DMS53 (cell line): ENCODE results near the gene PACS2.

ENCODE experiments used
- DNase-seq: peaks from one replicate; lab custom pipeline; 2025; lab: John Stamatoyannopoulos, UW

Gene PACS2

GRCh38 chr14:105386581-105387529, 72.3 kb downstream of the PACS2 start:
- DNase-seq = no peak

- no peak for DNase-seq
Measured at GRCh38 chr14:105387530-105387922, 73.0 kb downstream of the PACS2 start.

- DNase-seq = no peak
Measured at GRCh38 chr14:105388110-105388951, 73.8 kb downstream of the PACS2 start.

GRCh38 chr14:105388976-105389375, 74.4 kb downstream of the PACS2 start:
- no peak for DNase-seq

GRCh38 chr14:105389534-105389933, 75.0 kb downstream of the PACS2 start:
- DNase-seq = no peak

- no peak for DNase-seq
Measured at GRCh38 chr14:105389976-105390848, 75.7 kb downstream of the PACS2 start.

GRCh38 chr14:105390849-105391500, 76.4 kb downstream of the PACS2 start:
- DNase-seq = no peak

- DNase-seq = no peak
Measured at GRCh38 chr14:105391541-105391940, 77.0 kb downstream of the PACS2 start.

GRCh38 chr14:105392131-105393090, 77.9 kb downstream of the PACS2 start:
- no peak for DNase-seq

GRCh38 chr14:105393151-105393550, 78.6 kb downstream of the PACS2 start:
- no peak for DNase-seq

- DNase-seq = no peak
Measured at GRCh38 chr14:105394714-105395537, 80.4 kb downstream of the PACS2 start.

- DNase-seq = no peak
Measured at GRCh38 chr14:105395538-105395854, 80.9 kb downstream of the PACS2 start.

- peak; percentile 51 for DNase-seq
Measured at GRCh38 chr14:105397350-105397931, 82.9 kb downstream of the PACS2 start.

- DNase-seq = peak; percentile 85
Measured at GRCh38 chr14:105398044-105398725, 83.6 kb downstream of the PACS2 start, which contains the start of gene TEX22. Gene TEX22, plus strand, starts transcription at chr14:105398538. Its CDS starts 803 bp downstream, at chr14:105399341.

- peak; percentile 69 for DNase-seq
Measured at GRCh38 chr14:105398726-105399465, 84.3 kb downstream of the PACS2 start.

GRCh38 chr14:105399466-105399775, 84.9 kb downstream of the PACS2 start:
- no peak for DNase-seq

GRCh38 chr14:105400016-105400415, 85.5 kb downstream of the PACS2 start:
- DNase-seq = no peak

- no peak for DNase-seq
Measured at GRCh38 chr14:105401699-105402098, 87.2 kb downstream of the PACS2 start.
